NCI-H1694 treated with DMSO at 0.1 percent for 48 hours (cell line): Measurements from ENCODE around the gene PEX26.
"Not testable (repeated sequence)": the region's sequence is repeated elsewhere in the genome, so short reads cannot be mapped to it uniquely, and the experiment has no call there.

Experiments used
- DNase-seq: peaks from one replicate; lab custom pipeline; 2025; lab: John Stamatoyannopoulos, UW

The PEX26 gene

GRCh38 chr22:18071307-18071967 is 6.4 kb upstream of the PEX26 start:
- not testable (repeated sequence) for DNase-seq

DNA sequence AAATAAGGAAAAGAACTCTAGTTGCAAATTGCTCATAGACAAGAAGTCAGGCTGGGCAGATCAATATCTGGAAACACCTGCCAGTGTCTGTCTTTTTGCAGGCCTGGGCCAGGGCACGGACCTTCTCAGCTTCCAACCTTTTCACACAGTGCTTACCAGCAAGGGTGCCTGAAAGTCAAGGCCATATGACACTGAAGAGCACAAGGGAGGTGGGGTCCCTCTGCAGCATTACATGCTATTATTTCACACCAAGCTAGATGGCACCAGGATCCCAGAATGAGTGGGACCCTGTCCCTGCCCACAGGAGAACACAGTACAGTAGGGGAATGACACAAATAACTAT is 5.9 kb upstream of the PEX26 start:
- no peak for DNase-seq

DNA sequence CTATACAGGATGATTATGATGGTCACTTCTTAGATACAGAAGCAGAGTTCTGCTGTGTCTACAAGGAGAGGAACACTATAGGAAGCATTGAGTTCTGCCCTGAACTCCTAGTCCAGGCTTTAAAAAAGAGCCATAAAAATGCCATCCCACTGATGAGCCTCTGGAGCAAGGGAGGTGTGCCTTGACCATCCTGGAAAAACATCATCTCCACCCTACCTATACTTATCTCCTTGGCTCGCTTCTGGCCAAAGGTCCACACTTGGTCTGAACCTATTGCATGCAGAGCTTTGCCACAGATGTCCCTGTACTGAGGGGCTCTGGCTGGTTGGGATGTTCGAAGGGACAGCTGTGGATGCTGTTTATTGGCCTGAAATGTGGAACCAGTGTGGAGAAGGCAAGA is 4.3 kb upstream of the PEX26 start:
- no peak for DNase-seq

DNA sequence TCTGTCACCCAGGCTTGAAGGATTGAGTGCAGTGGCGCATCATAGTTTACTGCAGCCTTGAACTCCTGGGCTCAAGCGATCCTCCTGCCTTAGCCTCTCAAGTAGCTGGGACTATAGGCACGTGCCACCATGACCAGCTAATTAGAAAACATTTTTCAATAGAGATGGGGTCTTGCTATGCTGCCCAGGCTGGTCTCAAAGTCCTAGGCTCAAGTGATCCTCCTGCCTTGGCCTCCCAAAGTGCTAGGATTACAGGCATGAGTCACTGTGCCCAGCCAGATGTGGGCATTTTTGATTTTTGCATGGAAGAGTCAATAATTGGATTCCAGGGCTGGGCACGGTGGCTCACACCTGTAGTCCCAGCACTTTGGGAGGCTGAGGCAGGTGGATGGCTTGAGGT is 3.9 kb upstream of the PEX26 start:
- not testable (repeated sequence) for DNase-seq

- DNase-seq = no peak
These were observed 2.6 kb upstream of the PEX26 start for GRCh38 chr22:18075101-18075719.

- peak; percentile 78 for DNase-seq
These were observed 1.9 kb upstream of the PEX26 start for GRCh38 chr22:18075720-18076497.

- DNase-seq = no peak
These were observed 627 bp upstream of the PEX26 start for GRCh38 chr22:18077087-18077638.

DNA sequence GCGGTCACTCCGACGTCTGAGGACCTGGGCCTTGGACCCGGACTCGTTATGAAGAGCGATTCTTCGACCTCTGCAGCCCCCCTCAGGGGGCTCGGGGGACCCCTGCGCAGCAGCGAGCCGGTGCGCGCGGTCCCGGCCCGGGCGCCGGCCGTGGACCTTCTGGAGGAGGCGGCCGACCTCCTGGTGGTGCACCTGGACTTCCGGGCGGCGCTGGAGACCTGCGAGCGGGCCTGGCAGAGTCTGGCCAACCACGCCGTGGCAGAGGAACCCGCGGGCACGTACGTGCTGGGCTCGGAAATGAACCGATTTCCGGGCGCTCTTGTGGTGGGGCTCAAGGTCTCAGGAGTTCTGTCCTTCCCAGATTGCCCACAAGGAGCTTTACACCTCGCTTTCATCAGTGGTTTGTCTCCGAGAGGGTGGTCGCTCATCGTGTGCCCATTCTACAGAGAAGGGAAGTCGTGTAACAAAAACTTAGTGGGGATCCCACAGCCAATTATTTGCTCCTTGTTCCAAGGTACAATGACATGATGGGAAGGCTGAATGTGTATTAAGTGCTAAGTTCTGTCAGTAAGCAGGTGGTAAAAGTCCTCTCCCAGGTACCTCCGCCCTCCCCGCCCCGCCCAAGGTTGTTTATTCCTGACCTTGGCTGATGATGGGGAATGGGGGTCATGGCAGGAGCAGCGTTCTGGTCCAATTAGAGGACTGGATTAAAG is 695 bp downstream of the PEX26 start:
- DNase-seq = no peak

DNA sequence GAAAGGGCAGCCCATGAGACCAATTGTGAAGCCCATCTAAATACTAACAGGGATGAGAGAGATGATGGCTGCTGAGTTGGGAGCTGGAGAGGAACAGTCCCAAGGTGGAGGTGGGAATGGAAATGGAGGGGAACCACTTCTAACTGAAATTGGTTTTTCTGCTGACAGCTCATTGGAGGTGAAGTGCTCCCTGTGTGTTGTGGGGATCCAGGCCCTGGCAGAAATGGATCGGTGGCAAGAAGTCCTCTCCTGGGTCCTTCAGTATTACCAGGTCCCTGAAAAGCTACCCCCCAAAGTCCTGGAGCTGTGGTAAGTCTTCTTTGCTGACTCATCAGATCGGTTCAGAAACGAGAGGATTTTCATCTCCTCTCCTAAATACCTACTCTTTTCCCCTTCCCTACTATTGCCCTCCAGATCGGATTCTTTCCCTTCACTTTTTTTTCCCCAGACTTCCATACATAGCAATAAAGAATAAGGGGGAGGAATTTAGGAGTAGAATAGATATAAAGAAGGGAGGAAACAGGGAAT is 2.0 kb downstream of the PEX26 start:
- no peak for DNase-seq

DNA sequence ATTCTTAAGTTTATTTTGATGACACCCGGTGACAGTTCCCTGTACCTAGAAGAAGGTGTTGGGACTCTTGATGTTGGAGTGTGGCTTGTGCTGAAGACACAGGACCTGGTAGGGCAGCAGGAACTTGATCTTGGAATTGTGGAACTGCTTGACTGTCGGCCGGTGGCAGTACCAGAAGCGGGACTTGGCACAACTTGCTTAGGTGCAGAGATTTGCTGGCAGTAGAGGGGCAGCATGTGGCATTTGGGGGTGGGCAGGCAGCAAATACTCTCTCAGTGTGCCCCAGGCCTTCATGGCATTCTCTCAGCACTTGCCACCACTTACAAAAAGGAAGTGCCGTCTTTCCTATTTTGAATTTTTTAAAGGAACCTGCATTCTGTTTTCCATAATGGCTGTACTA is 3.6 kb downstream of the PEX26 start:
- DNase-seq = no peak

- no peak for DNase-seq
These were observed 4.7 kb downstream of the PEX26 start for GRCh38 chr22:18082467-18082866.

DNA sequence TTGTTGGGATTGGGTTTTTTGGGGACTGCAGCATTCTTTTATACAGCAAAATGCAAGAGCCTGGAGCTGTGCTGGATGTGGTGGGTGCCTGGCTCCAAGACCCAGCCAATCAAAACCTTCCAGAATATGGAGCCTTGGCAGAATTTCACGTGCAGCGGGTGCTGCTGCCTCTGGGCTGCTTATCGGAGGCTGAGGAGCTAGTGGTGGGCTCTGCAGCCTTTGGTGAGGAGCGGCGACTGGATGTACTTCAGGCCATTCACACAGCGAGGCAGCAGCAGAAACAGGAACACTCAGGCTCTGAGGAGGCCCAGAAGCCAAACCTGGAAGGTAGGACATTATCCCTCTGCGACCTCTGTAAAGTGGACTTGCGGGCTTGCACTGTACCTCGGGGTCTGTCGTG is 5.6 kb downstream of the PEX26 start:
- no peak for DNase-seq

DNA sequence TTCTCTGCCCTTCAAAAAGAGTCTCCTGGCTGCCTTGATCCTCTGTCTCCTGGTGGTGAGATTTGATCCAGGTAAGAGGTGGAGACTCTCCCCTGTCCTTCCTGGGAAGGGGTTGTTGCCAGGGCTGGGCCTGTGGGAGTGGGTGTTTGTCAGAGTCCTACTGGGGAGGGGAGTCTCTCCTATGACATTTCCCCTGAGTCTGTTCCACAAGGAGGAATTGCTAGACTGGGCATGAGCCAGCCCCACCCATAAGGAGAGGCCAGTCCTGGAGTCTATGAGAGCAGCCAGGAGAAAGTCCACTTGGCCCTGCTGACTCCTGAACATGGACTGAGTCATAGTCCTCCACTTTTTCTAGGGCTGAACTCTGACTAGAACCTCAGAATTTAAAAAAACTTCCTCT is 7.4 kb downstream of the PEX26 start:
- no peak for DNase-seq

DNA sequence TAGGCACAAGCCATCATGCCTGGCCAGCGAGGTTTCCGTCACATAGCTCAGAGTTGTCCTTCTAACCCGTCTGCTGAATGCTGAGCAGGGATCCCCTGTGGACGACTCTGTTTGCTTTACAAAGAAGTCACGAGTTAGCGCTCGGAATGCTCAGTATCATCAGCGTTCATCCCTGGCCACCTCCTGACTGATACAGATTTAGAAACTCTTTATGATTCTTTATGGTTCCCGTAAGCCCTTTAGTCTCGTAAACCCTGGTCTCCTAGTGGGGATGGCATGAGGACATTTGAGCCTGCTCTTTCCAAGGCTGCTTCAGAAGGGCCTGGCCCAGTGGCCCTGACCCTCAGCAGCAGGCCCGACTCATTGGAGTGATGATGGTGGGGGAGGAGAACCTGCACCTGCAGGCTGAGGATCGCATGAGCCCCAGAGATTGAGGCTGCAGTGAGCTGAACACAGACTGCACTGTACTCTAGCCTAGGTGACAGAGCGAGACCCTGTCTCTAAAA is 9.6 kb downstream of the PEX26 start:
- no peak for DNase-seq

DNA sequence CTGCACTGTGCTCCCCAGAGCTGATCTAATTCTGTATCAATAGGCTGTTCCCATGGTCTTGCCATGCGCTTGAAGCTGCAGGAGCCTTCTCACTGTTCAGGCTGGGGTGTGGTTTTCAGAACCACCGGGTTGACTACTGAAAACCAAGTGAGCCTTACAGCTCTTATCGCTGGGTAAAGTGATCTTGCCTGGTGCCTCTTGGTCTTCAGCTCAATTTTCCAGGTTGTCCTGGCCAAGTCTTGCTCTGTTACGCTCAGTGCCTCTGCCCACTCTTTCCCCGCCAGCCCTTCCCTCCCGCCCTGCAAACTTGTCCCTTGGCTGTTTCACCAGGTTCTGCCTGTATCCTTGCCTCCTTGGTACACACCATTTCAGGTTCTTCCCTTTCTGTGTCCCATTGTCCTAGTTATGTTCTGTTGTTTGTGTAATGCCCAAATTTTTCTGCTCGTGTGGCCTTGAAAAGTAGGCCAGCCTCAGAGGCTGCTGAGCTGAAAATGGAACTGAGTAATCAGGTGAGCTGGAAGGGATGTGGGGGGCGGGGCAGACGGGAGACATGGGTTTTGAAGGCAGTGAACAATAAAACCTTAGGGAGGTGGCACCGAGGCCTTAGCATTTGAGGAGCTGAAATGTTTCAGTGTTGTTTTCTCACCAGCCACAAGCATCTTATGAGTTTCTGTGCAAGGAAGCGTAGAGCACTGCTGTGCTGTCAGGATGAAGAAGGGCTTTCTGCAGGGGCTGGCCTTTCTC is 11.2 kb downstream of the PEX26 start:
- no peak for DNase-seq

GRCh38 chr22:18090286-18090685 is 12.5 kb downstream of the PEX26 start:
- DNase-seq = no peak

DNA sequence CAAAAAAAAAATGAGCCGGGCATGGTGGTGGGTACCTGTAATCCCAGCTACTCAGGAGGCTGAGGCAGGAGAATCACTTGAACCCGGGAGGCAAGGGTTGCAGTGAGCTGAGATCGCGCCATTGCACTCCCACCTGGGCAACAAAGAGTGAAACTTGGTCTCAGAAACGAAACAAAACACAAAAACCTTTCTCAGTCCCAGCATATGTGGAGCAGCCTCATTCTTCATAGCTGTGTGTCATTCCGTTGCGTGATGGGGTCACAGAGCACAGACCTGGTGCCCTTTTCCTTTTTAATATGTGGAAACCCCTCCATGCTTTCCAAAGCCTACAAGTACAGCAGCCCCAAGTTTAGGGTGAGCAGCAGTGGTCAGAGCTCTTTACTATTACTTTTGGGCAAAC is 13.7 kb downstream of the PEX26 start:
- DNase-seq = no peak

GRCh38 chr22:18091916-18092526 is 14.2 kb downstream of the PEX26 start:
- no peak for DNase-seq

- DNase-seq = no peak
These were observed 15.9 kb downstream of the PEX26 start for GRCh38 chr22:18093661-18094060.

DNA sequence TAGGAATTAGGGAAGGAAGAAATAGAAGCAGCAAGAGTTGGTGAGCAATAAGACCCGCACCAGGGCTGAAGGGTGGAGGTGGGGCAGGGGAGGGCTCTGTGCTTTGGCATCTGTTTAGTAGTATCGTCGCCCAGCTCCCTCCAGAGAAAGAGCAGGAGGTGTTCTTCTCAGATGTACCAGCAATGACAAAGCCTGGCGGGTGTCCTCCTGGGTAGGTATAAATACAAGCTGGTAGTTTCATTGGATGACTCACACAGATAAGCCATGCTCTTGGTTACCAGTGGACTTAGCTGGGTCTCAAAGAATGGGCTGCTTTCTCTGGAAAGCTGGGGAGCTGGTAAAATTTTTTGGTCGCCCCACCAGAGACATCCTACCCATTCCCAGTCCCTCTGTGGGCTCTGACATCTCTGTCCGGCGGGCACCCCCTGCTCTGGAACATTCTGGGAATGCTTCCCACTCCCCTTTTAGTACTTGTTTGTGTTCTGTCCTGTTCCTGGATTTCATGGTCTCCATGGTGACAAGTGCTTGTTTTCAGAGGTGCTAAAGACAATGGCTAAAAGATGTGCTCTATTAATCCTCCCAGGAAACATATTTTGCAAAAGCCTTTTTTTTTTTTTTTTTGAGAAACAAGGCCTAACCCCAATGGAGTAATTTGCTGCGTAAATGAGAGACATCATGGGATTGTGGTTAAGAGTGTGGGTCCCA is 17.5 kb downstream of the PEX26 start:
- no peak for DNase-seq
